T-helper 1 cell treated with Interleukin-12 subunit alpha and Interleukin-12 subunit beta and Interleukin-4 antibody, amounts not matched to agents 30 ng/mL and 1 ng/mL, for 36 hours (primary cell): Measurements from ENCODE around the gene ODAD2. TPM values are rescaled to one million over a fixed set of nuclear protein-coding genes. Genes with fewer than 3 reads are reported as not detected.

Source experiments
- intact Hi-C: fragments of 100-400 bp; cut with micrococcal nuclease; formaldehyde crosslinking; loops from one replicate; pipeline ENCODE4 v1.15.1; 2024
- total RNA-seq: library from RNA; stranded (reverse); gene quantifications from 2 replicates; pipeline ENCODE4 v1.2.3, GENCODE V29; 2022

The ODAD2 gene
- total RNA-seq, 1 donor from 2014 or later: not detected

GRCh38 chr10:27770181-27770580 is 228.7 kb downstream of the ODAD2 start:
- intact Hi-C loops: no loop called here
